K562 (cell line): ENCODE results near the gene SLBP. TPM values are rescaled to one million over a fixed set of nuclear protein-coding genes. Genes with fewer than 3 reads are reported as not detected.

Experiments
- ARID1B ChIP-seq: fragments of 450-650 bp; IDR thresholded peaks from 2 replicates; pipeline ENCODE4 v1.6.1; 2016; ENCODE audit warnings: antibody characterized with exemption, mild to moderate bottlenecking, inconsistent platforms
- CHAMP1 ChIP-seq: fragments of 450-650 bp; IDR thresholded peaks from 2 replicates; pipeline ENCODE4 v1.6.1; 2016; ENCODE audit warnings: mild to moderate bottlenecking
- CHD4 ChIP-seq: fragments of 200-600 bp; sonication (generic); IDR thresholded peaks from 3 replicates; pipeline ENCODE4 v1.6.1; 2012; ENCODE audit warnings: low read depth, mild to moderate bottlenecking, mixed read lengths, low read length, inconsistent platforms; ENCODE audit not compliant: insufficient read depth, insufficient replicate concordance, poor library complexity, severe bottlenecking
- CREB1 ChIP-seq, 2 experiments: sonication (generic) in 1 of 2; formaldehyde crosslinking in 1 of 2; IDR thresholded peaks; 2 replicates each; pipeline versions ENCODE4 v1.6.1 to v1.8.0; 2012 to 2022; ENCODE audit warnings: inconsistent platforms in 1 of 2, mild to moderate bottlenecking in 1 of 2, missing genetic modification reagents in 1 of 2, moderate library complexity in 1 of 2
- EP400 ChIP-seq: fragments of 450-650 bp; IDR thresholded peaks from 2 replicates; pipeline ENCODE4 v1.6.1; 2017; ENCODE audit warnings: antibody characterized with exemption, mild to moderate bottlenecking, moderate library complexity
- FOXA3 ChIP-seq, 2 experiments: fragments of 450-650 bp in 1 of 2; sonication (generic) in 1 of 2; formaldehyde crosslinking; IDR thresholded peaks in 1 of 2; conservative IDR thresholded peaks in 1 of 2; 2 replicates each; pipeline versions ENCODE4 v1.4.0 to v1.8.0; 2020 to 2022; ENCODE audit warnings: mild to moderate bottlenecking in 2 of 2, missing genetic modification reagents in 1 of 2
- GABPA ChIP-seq: fragments of 200-800 bp; sonication (Bioruptor generic); conservative IDR thresholded peaks from 2 replicates; pipeline ENCODE4 v1.6.1; 2016; ENCODE audit warnings: low read depth, missing genetic modification characterization, missing compliant biosample characterization
- KAT8 ChIP-seq: fragments of 450-650 bp; IDR thresholded peaks from 2 replicates; pipeline ENCODE4 v1.6.1; 2016; ENCODE audit warnings: low read depth, mild to moderate bottlenecking
- LEF1 ChIP-seq: fragments of 450-650 bp; IDR thresholded peaks from 2 replicates; pipeline ENCODE4 v1.6.1; 2016; ENCODE audit warnings: mild to moderate bottlenecking
- MXI1 ChIP-seq: IDR thresholded peaks from 2 replicates; pipeline ENCODE4 v1.6.1; 2011; ENCODE audit warnings: low read depth, mild to moderate bottlenecking, improper control_type of control experiment, low read length
- NFE2L1 ChIP-seq: fragments of 450-650 bp; IDR thresholded peaks from 2 replicates; pipeline ENCODE4 v1.6.1; 2016; ENCODE audit warnings: missing genetic modification characterization, low read depth, mild to moderate bottlenecking, missing compliant biosample characterization, moderate library complexity, borderline replicate concordance
- POLR2AphosphoS2 ChIP-seq: IDR thresholded peaks from 2 replicates; pipeline ENCODE4 v1.6.1; 2012; ENCODE audit warnings: low read length, improper control_type of control experiment
- POLR3G ChIP-seq: IDR thresholded peaks from 2 replicates; pipeline ENCODE4 v1.6.1; 2011; ENCODE audit not compliant: insufficient read length, insufficient replicate concordance; ENCODE audit errors: extremely low read depth
- PREB ChIP-seq: sonication (generic); formaldehyde crosslinking; IDR thresholded peaks from 2 replicates; pipeline ENCODE4 v1.8.1; 2023; ENCODE audit warnings: mild to moderate bottlenecking, missing genetic modification reagents
- SIRT6 ChIP-seq: IDR thresholded peaks from one replicate; pipeline ENCODE4 v1.6.1; 2012; ENCODE audit warnings: low read depth, mild to moderate bottlenecking, control low read depth, inconsistent platforms, low read length, moderate library complexity
- SMARCA4 ChIP-seq: fragments of 450-650 bp; IDR thresholded peaks from 2 replicates; pipeline ENCODE4 v1.6.1; 2016
- SOX6 ChIP-seq: fragments of 450-650 bp; IDR thresholded peaks from 2 replicates; pipeline ENCODE4 v1.6.1; 2014; ENCODE audit warnings: mild to moderate bottlenecking
- SP2 ChIP-seq: IDR thresholded peaks from 2 replicates; pipeline ENCODE4 v1.6.1; 2011; ENCODE audit warnings: mild to moderate bottlenecking, low read depth, low read length, moderate library complexity; ENCODE audit not compliant: poor library complexity, severe bottlenecking; ENCODE audit errors: extremely low read depth
- ZEB2 ChIP-seq: fragments of 450-650 bp; IDR thresholded peaks from 2 replicates; pipeline ENCODE4 v1.6.1; 2016
- ZFP30 ChIP-seq: fragments of 250-450 bp; sonication (Bioruptor Pico); IDR thresholded peaks from 2 replicates; pipeline ENCODE4 v1.8.0; 2022; ENCODE audit warnings: moderate library complexity, mild to moderate bottlenecking, inconsistent platforms, borderline replicate concordance
- ZNF23 ChIP-seq: fragments of 250-450 bp; sonication (Bioruptor Pico); IDR thresholded peaks from 2 replicates; pipeline ENCODE4 v1.4.0; 2020; ENCODE audit warnings: mild to moderate bottlenecking
- ZNF347 ChIP-seq: fragments of 450-650 bp; formaldehyde crosslinking; IDR thresholded peaks from 2 replicates; pipeline ENCODE4 v1.4.0; 2020; ENCODE audit warnings: low read depth, mild to moderate bottlenecking, moderate library complexity
- polyA plus RNA-seq, 8 experiments: library from polyadenylated mRNA; depleted of rRNA in 4 of 8; stranded (reverse) in 5 of 8; unstranded in 3 of 8; fragments of >200 nt; fragmentation: Nextera tagmentation in 2 of 8; fragmentation: Illumina TruSeq in 1 of 8; extraction: Ambion mirVana in 2 of 8; extraction: Trizol in 1 of 8; gene quantifications; 2 replicates each; pipeline versions ENCODE4 v1.2.1 to v1.2.3, GENCODE V29; 2011 to 2014; ENCODE audit warnings: inconsistent platforms in 1 of 8, missing spikeins in 1 of 8
- total RNA-seq, 7 experiments: library from RNA; depleted of rRNA in 6 of 7; stranded (reverse); fragments of >200 nt in 6 of 7; fragmentation: Illumina TruSeq in 2 of 7; extraction: Trizol in 2 of 7; gene quantifications; 2 replicates each; pipeline versions ENCODE4 v1.2.1 to v1.2.3, GENCODE V29; 2011 to 2021; ENCODE audit warnings: low replicate concordance in 1 of 7
- TF ChIP-seq, protein P1 (sequence below): fragments of 250-450 bp; sonication (Bioruptor Pico); IDR thresholded peaks from 2 replicates; pipeline ENCODE4 v1.4.0; 2020; ENCODE audit warnings: borderline replicate concordance

Gene SLBP
- total and polyA plus RNA-seq, 9 of the 15 experiments (the other 6 are each of a cell fraction or from before 2014, with no cell fraction given) = 49.4 to 221 (median 162) TPM

GRCh38 chr4:1720163-1720983, 8.3 kb upstream of the SLBP start (continued):
- TF ChIP-seq SOX6 = no peak
- no peak for TF ChIP-seq FOXA3 (CRISPR knock-in tag; conservative IDR thresholded peaks at IDR 0.05 in 1 of 2, IDR thresholded peaks at IDR 0.05 in 1 of 2)
- TF ChIP-seq, protein P1, sequence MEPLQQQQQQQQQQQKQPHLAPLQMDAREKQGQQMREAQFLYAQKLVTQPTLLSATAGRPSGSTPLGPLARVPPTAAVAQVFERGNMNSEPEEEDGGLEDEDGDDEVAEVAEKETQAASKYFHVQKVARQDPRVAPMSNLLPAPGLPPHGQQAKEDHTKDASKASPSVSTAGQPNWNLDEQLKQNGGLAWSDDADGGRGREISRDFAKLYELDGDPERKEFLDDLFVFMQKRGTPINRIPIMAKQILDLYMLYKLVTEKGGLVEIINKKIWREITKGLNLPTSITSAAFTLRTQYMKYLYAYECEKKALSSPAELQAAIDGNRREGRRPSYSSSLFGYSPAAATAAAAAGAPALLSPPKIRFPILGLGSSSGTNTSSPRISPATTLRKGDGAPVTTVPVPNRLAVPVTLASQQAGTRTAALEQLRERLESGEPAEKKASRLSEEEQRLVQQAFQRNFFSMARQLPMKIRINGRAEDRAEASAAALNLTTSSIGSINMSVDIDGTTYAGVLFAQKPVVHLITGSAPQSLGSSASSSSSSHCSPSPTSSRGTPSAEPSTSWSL (CRISPR knock-in tag) = no peak
- TF ChIP-seq GABPA = no peak
- no peak for TF ChIP-seq CHD4
- no peak for TF ChIP-seq ZEB2
- no peak for TF ChIP-seq SIRT6
- no peak for TF ChIP-seq POLR2AphosphoS2
- no peak for TF ChIP-seq POLR3G
- no peak for TF ChIP-seq LEF1
- TF ChIP-seq ZNF347 = no peak
- TF ChIP-seq MXI1 = no peak
- TF ChIP-seq CHAMP1 = no peak
- no peak for TF ChIP-seq NFE2L1 (tag)
- TF ChIP-seq SMARCA4 = no peak
- TF ChIP-seq PREB = no peak
- TF ChIP-seq CREB1 (IDR thresholded peaks at IDR 0.05) = no peak
- TF ChIP-seq CREB1 (CRISPR knock-in tag; IDR thresholded peaks at IDR 0.05) = peak; percentile 36; the same call in 1 of the 2 replicates
- no peak for TF ChIP-seq ZNF23 (CRISPR knock-in tag)
- no peak for TF ChIP-seq SP2
- TF ChIP-seq EP400 = peak; percentile 66; the same call in 1 of the 2 replicates
- no peak for TF ChIP-seq KAT8
- TF ChIP-seq ARID1B = no peak
- TF ChIP-seq ZFP30 (CRISPR knock-in tag) = no peak
